IPS-20b (cell line): ENCODE results near the gene PTPN2.
"Not testable (repeated sequence)": the region's sequence is repeated elsewhere in the genome, so short reads cannot be mapped to it uniquely, and the experiment has no call there.

Experiments used
- H3K27ac ChIP-seq: one replicate; pipeline ENCODE4 v1.5.1; 2013; ENCODE audit warnings: low read length
- H3K27me3 ChIP-seq: 2 replicates; pipeline ENCODE4 v1.6.1; 2013; ENCODE audit warnings: mild to moderate bottlenecking, low read length, inconsistent platforms; ENCODE audit not compliant: insufficient read depth
- H3K36me3 ChIP-seq: 2 replicates; pipeline ENCODE4 v1.6.1; 2013; ENCODE audit warnings: low read depth, mild to moderate bottlenecking, inconsistent platforms, low read length, moderate library complexity; ENCODE audit not compliant: insufficient read depth
- H3K4me1 ChIP-seq: 2 replicates; pipeline ENCODE4 v1.6.1; 2013; ENCODE audit warnings: mild to moderate bottlenecking, control low read depth, inconsistent platforms, low read length, moderate library complexity; ENCODE audit not compliant: insufficient read depth
- H3K4me3 ChIP-seq: 2 replicates; pipeline ENCODE4 v1.5.1; 2013; ENCODE audit warnings: mild to moderate bottlenecking, low read length, inconsistent platforms
- H3K9ac ChIP-seq: 2 replicates; pipeline ENCODE4 v1.6.1; 2013; ENCODE audit warnings: low read depth, mild to moderate bottlenecking, inconsistent platforms, low read length, moderate library complexity
- H3K9me3 ChIP-seq: 2 replicates; pipeline ENCODE4 v1.6.1; 2013; ENCODE audit warnings: mild to moderate bottlenecking, low read depth, low read length, inconsistent platforms; ENCODE audit not compliant: insufficient read depth

The PTPN2 gene

DNA sequence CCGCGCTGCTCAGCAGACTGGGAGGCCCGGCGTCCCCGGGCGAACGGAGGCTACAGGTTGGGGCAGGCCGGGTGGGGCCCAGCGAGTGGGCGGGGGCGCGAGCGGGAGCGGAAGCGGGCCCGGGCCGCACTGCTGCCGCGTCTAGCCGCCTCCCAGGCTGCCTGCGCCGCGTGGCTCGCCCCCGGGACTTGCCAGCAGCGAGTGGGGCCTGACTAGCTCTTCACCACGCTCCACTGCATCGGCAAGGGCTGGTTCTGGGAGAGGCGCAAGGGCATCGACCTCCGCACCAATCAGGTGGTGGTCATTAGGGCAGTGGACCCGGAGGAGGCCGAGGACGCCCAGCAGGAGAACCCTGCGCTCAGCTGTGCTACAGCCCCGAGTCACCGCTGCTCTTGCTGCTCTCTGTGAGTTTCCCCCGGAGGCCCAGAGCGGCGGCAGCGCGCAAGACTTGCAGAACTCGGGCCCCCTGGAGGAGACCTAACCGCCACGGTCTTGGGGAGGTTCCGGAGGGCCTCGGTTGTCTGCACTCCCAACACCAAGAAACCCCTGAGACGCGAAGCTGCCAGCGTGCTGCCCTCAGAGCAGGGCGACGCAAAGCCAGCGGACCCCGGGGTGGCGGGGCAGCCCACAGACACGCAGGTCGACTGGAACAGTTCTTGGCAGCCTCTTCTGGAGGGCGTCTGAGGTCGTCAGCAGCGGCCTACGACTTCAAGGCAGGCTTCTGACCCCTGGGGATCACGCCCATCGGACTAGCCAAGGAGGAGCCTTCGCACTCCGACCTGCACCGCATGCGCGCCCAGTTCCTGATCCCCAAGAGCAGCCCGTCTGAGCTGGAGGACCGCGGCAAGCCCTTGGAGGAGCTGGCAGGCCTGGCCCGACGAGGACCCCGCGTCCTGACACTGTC, 27.2 kb upstream of the PTPN2 start:
- Histone ChIP-seq H3K9ac (no peak overlapping the region), H3K27me3 (no peaks in the 10 kb centered on the region), H3K27ac (no peak overlapping the region), H3K36me3 (no peaks in the 10 kb centered on the region), H3K4me1 (no peaks in the 10 kb centered on the region), H3K9me3 (no peaks in the 10 kb centered on the region), H3K4me3 (no peak overlapping the region)

DNA sequence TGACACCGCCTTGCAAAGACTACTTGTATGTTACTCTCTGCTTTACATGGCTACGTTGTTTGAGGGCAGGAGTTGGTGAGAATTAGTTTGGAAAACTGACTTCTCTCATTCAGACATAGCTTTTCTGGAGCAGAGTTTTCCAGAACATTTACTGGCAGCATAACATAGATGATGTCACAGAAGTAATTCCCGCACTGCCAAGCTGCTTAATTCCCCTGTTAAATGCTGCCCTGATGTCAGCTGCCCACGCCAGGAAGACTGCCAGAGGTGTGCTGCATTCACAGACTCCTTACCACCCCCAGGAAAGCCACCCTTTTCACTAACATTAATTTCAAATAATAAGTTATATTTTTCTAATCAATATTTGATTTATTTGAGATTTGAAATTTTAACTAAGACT, 24.7 kb upstream of the PTPN2 start:
- no peaks in the 10 kb centered on the region for H3K36me3 ChIP-seq
- H3K9ac ChIP-seq: no peak overlapping the region
- no peaks in the 10 kb centered on the region for H3K9me3 ChIP-seq
- H3K27me3 ChIP-seq: no peaks in the 10 kb centered on the region
- H3K4me3 ChIP-seq: no peak overlapping the region
- no peaks in the 10 kb centered on the region for H3K4me1 ChIP-seq
- no peak overlapping the region for H3K27ac ChIP-seq

- Histone ChIP-seq H3K4me1 (no peaks in the 10 kb centered on the region; the same call in 1 of the 2 replicates), H3K9ac (no peak overlapping the region), H3K27ac (no peak overlapping the region), H3K27me3 (no peaks in the 10 kb centered on the region), H3K4me3 (no peak overlapping the region), H3K36me3 (no peaks in the 10 kb centered on the region), H3K9me3 (no peaks in the 10 kb centered on the region)
Observed at GRCh38 chr18:12907258-12907925, 23.4 kb upstream of the PTPN2 start.

GRCh38 chr18:12906773-12907172, 22.7 kb upstream of the PTPN2 start:
- no peaks in the 10 kb centered on the region; the same call in 1 of the 2 replicates for H3K4me1 ChIP-seq
- no peak overlapping the region for H3K27ac ChIP-seq
- no peaks in the 10 kb centered on the region for H3K36me3 ChIP-seq
- no peaks in the 10 kb centered on the region for H3K9me3 ChIP-seq
- H3K9ac ChIP-seq: no peak overlapping the region
- H3K4me3 ChIP-seq: no peak overlapping the region
- no peaks in the 10 kb centered on the region for H3K27me3 ChIP-seq

- Histone ChIP-seq H3K9me3 (no peaks in the 10 kb centered on the region), H3K27me3 (no peaks in the 10 kb centered on the region), H3K9ac (no peak overlapping the region), H3K4me1 (no peaks in the 10 kb centered on the region; the same call in 1 of the 2 replicates), H3K27ac (no peak overlapping the region), H3K36me3 (no peaks in the 10 kb centered on the region), H3K4me3 (no peak overlapping the region)
Observed at GRCh38 chr18:12906119-12906518, 22.1 kb upstream of the PTPN2 start.

GRCh38 chr18:12904012-12904516, 20.0 kb upstream of the PTPN2 start:
- Histone ChIP-seq H3K9ac (no peak overlapping the region), H3K4me3 (no peak overlapping the region), H3K9me3 (no peaks in the 10 kb centered on the region), H3K36me3 (no peaks in the 10 kb centered on the region), H3K4me1 (no peaks in the 10 kb centered on the region; the same call in 1 of the 2 replicates), H3K27ac (no peak overlapping the region), H3K27me3 (no peaks in the 10 kb centered on the region)

DNA sequence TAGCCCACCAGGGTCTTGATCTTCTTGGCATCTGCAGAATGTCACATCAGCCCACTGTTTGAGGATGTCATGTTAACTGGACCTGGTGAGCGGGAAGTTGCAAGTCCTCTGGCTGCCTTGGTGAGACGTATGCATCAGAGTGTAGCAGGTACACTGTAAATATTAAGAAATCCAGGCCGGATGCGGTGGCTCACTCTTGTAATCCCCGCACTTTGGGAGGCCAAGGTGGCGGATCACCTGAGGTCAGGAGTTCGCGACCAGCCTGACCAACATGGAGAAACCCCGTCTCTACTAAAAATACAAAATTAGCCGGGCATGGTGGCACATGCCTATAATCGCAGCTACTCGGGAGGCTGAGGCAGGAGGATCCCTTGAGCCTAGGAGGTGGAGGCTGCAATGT, 17.2 kb upstream of the PTPN2 start:
- not testable (repeated sequence) for H3K27ac ChIP-seq, H3K9me3 ChIP-seq

DNA sequence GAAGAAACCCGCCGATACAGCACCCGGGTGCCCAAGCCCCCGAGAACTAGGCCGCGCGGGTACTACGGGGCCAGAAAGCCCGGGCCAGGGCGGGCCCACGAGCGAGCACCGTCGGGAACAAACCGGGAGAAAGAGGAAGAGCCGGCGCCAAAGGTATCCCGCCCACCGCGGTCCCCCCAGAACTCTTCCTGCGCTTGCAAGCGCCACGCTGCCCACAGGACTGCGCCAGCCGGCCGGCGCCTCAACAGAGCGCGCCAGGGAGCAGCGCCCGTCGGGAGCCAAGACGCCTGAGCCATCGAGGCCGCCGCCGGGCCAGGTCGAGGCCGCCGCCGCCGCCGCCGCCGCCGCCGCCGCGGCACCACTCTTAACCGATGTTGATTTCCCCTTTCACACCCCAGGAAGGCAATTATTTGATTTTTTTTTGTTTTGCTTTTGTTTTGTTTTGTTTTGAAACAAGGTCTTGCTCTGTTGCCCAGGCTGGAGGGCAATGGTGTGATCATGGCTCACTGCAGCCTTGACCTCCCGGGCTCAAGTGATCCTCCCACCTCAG, 12.8 kb upstream of the PTPN2 start:
- not testable (repeated sequence) for H3K9ac ChIP-seq, H3K4me3 ChIP-seq, H3K9me3 ChIP-seq, H3K4me1 ChIP-seq, H3K36me3 ChIP-seq, H3K27ac ChIP-seq, H3K27me3 ChIP-seq

More for the DNA sequence above, 17.2 kb upstream of the PTPN2 start:
- not testable (repeated sequence) for H3K36me3 ChIP-seq, H3K4me3 ChIP-seq, H3K4me1 ChIP-seq, H3K27me3 ChIP-seq, H3K9ac ChIP-seq

DNA sequence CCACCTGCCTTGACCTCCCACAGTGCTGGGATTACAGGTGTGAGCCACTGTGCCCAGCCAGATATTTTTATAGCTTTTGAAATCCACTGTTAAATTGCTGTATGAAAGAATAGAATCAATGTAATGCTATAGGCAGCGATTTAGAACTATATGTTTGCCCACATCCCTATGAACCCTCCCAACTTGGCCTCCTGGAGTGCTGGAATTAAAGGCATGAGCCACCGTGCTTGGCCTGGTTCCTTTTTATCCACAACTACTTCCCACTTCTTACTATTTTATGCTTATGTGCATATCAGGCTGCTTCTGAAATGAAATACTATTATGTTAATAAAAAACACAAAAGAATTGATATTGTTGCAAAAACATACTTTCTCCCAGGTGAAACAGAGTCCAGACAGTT, 11.6 kb upstream of the PTPN2 start:
- Histone ChIP-seq H3K9ac (no peak overlapping the region), H3K9me3 (no peaks in the 10 kb centered on the region), H3K4me3 (no peak overlapping the region), H3K4me1 (no peaks in the 10 kb centered on the region), H3K27ac (no peak overlapping the region), H3K36me3 (no peaks in the 10 kb centered on the region), H3K27me3 (no peaks in the 10 kb centered on the region)

GRCh38 chr18:12895014-12895413, 11.0 kb upstream of the PTPN2 start:
- no peaks in the 10 kb centered on the region for H3K4me1 ChIP-seq
- no peaks in the 10 kb centered on the region for H3K36me3 ChIP-seq
- no peak overlapping the region for H3K9ac ChIP-seq
- H3K4me3 ChIP-seq: no peak overlapping the region
- no peaks in the 10 kb centered on the region for H3K9me3 ChIP-seq
- no peaks in the 10 kb centered on the region for H3K27me3 ChIP-seq
- no peak overlapping the region for H3K27ac ChIP-seq

- H3K4me1 ChIP-seq: no peaks in the 10 kb centered on the region
- no peaks in the 10 kb centered on the region for H3K36me3 ChIP-seq
- no peak overlapping the region for H3K27ac ChIP-seq
- H3K4me3 ChIP-seq: no peak overlapping the region
- no peaks in the 10 kb centered on the region for H3K9me3 ChIP-seq
- H3K27me3 ChIP-seq: no peaks in the 10 kb centered on the region
- no peak overlapping the region for H3K9ac ChIP-seq
Observed at GRCh38 chr18:12891561-12891960, 7.5 kb upstream of the PTPN2 start.
